ENCODE results near the gene CCDC192. TPM values are rescaled to one million over a fixed set of nuclear protein-coding genes. Genes with fewer than 3 reads are reported as not detected.

The CCDC192 gene
- total and polyA plus RNA-seq, 2 experiments from 2014 or later = 0.40 TPM; not detected in 1

- Mint-ChIP-seq H3K27ac (no peak overlapping the region), H3K27me3 (ENCODE audit: insufficient read depth, low read depth, poor library complexity) (no peaks in the 10 kb centered on the region), H3K4me1 (peaks cover 28% of the 10 kb centered on the region), H3K36me3 (ENCODE audit: low read depth) (no peaks in the 10 kb centered on the region), H3K9me3 (no peaks in the 10 kb centered on the region; the same call in 2 of the 3 replicates), H3K4me3 (no peak overlapping the region)
- TF ChIP-seq EZH2phosphoT487 (IDR thresholded peaks at IDR 0.05; ENCODE audit: unreplicated experiment) = no peak
- TF ChIP-seq STAT1 (IDR thresholded peaks at IDR 0.05; ENCODE audit: unreplicated experiment) = no peak
- no peak for TF ChIP-seq NANOG (IDR thresholded peaks at IDR 0.05; ENCODE audit: borderline replicate concordance)
- no peak for TF ChIP-seq REST (IDR thresholded peaks at IDR 0.05; ENCODE audit: unreplicated experiment)
- TF ChIP-seq CTCF (conservative IDR thresholded peaks at IDR 0.05; ENCODE audit: low read depth in 2 of 2) = no peak
- no peak for TF ChIP-seq ETS1 (IDR thresholded peaks at IDR 0.05)
- TF ChIP-seq EZH2 (IDR thresholded peaks at IDR 0.05; ENCODE audit: low read depth, unreplicated experiment) = no peak
- TF ChIP-seq CREB1 (CRISPR knock-in tag; IDR thresholded peaks at IDR 0.05; ENCODE audit: low read depth) = no peak
- TF ChIP-seq, protein P1, sequence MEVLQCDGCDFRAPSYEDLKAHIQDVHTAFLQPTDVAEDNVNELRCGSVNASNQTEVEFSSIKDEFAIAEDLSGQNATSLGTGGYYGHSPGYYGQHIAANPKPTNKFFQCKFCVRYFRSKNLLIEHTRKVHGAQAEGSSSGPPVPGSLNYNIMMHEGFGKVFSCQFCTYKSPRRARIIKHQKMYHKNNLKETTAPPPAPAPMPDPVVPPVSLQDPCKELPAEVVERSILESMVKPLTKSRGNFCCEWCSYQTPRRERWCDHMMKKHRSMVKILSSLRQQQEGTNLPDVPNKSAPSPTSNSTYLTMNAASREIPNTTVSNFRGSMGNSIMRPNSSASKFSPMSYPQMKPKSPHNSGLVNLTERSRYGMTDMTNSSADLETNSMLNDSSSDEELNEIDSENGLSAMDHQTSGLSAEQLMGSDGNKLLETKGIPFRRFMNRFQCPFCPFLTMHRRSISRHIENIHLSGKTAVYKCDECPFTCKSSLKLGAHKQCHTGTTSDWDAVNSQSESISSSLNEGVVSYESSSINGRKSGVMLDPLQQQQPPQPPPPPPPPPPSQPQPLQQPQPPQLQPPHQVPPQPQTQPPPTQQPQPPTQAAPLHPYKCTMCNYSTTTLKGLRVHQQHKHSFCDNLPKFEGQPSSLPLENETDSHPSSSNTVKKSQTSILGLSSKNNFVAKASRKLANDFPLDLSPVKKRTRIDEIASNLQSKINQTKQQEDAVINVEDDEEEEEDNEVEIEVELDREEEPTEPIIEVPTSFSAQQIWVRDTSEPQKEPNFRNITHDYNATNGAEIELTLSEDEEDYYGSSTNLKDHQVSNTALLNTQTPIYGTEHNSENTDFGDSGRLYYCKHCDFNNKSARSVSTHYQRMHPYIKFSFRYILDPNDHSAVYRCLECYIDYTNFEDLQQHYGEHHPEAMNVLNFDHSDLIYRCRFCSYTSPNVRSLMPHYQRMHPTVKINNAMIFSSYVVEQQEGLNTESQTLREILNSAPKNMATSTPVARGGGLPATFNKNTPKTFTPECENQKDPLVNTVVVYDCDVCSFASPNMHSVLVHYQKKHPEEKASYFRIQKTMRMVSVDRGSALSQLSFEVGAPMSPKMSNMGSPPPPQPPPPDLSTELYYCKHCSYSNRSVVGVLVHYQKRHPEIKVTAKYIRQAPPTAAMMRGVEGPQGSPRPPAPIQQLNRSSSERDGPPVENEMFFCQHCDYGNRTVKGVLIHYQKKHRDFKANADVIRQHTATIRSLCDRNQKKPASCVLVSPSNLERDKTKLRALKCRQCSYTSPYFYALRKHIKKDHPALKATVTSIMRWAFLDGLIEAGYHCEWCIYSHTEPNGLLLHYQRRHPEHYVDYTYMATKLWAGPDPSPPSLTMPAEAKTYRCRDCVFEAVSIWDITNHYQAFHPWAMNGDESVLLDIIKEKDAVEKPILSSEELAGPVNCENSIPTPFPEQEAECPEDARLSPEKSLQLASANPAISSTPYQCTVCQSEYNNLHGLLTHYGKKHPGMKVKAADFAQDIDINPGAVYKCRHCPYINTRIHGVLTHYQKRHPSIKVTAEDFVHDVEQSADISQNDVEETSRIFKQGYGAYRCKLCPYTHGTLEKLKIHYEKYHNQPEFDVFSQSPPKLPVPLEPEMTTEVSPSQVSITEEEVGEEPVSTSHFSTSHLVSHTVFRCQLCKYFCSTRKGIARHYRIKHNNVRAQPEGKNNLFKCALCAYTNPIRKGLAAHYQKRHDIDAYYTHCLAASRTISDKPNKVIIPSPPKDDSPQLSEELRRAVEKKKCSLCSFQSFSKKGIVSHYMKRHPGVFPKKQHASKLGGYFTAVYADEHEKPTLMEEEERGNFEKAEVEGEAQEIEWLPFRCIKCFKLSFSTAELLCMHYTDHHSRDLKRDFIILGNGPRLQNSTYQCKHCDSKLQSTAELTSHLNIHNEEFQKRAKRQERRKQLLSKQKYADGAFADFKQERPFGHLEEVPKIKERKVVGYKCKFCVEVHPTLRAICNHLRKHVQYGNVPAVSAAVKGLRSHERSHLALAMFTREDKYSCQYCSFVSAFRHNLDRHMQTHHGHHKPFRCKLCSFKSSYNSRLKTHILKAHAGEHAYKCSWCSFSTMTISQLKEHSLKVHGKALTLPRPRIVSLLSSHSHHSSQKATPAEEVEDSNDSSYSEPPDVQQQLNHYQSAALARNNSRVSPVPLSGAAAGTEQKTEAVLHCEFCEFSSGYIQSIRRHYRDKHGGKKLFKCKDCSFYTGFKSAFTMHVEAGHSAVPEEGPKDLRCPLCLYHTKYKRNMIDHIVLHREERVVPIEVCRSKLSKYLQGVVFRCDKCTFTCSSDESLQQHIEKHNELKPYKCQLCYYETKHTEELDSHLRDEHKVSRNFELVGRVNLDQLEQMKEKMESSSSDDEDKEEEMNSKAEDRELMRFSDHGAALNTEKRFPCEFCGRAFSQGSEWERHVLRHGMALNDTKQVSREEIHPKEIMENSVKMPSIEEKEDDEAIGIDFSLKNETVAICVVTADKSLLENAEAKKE (CRISPR knock-in tag; IDR thresholded peaks at IDR 0.05) = no peak
- no peak for TF ChIP-seq JUNB (IDR thresholded peaks at IDR 0.05; ENCODE audit: unreplicated experiment)
- TF ChIP-seq ZNF114 (CRISPR knock-in tag; IDR thresholded peaks at IDR 0.05) = no peak
- no peak for TF ChIP-seq ZNF331 (CRISPR knock-in tag; IDR thresholded peaks at IDR 0.05; ENCODE audit: low read depth)
- no peak for TF ChIP-seq POLR2AphosphoS5 (IDR thresholded peaks at IDR 0.05; ENCODE audit: low read depth)
- no peaks in the 10 kb centered on the region for H3K36me3 ChIP-seq (ENCODE audit: insufficient read depth)
- no peaks in the 10 kb centered on the region; the same call in 1 of the 2 replicates for H4K20me1 ChIP-seq (replicated peaks; ENCODE audit: insufficient read depth)
- H3K4me3 ChIP-seq = no peak overlapping the region
- H3K27me3 ChIP-seq (ENCODE audit: insufficient read depth) = no peaks in the 10 kb centered on the region
- peak overlapping the region; percentile 48; the same call in 1 of the 2 replicates for H3K4me2 ChIP-seq
- no peaks in the 10 kb centered on the region for H3F3A ChIP-seq (replicated peaks; ENCODE audit: low read depth)
- no peak overlapping the region for H3K27ac ChIP-seq (ENCODE audit: low read depth)
- H3K79me2 ChIP-seq (replicated peaks; ENCODE audit: insufficient read depth) = no peaks in the 10 kb centered on the region
- no peak for ATAC-seq
- H3K9me2 ChIP-seq (ENCODE audit: insufficient read depth) = no peaks in the 10 kb centered on the region
- peaks cover 15% of the 10 kb centered on the region for H3K4me1 ChIP-seq (ENCODE audit: insufficient read depth)
- H2AFZ ChIP-seq = peak overlapping the region; percentile 54; the same call in 1 of the 2 replicates
- DNase-seq (ENCODE audit: low spot score) = no peak
Observed at GRCh38 chr5:127958421-127959011, 255.3 kb downstream of the CCDC192 start.
